Renal pelvis (tissue), 4 donors: ENCODE data around the gene ETV5. TPM values are rescaled to one million over a fixed set of nuclear protein-coding genes. Genes with fewer than 3 reads are reported as not detected.

Experiments
- DNase-seq: peaks from one replicate; pipeline ENCODE4 v3.0.0-alpha.2; 2013
- polyA plus RNA-seq, 3 donors: library from polyadenylated mRNA; unstranded; fragments of 120-200 nt; gene quantifications; one replicate each; pipeline ENCODE4 v1.2.1, GENCODE V29; 2013; ENCODE audit not compliant: insufficient read length in 3 of 3

The ETV5 gene
- polyA plus RNA-seq, 3 donors: 22.5 to 29.4 (median 26.4) TPM

DNA sequence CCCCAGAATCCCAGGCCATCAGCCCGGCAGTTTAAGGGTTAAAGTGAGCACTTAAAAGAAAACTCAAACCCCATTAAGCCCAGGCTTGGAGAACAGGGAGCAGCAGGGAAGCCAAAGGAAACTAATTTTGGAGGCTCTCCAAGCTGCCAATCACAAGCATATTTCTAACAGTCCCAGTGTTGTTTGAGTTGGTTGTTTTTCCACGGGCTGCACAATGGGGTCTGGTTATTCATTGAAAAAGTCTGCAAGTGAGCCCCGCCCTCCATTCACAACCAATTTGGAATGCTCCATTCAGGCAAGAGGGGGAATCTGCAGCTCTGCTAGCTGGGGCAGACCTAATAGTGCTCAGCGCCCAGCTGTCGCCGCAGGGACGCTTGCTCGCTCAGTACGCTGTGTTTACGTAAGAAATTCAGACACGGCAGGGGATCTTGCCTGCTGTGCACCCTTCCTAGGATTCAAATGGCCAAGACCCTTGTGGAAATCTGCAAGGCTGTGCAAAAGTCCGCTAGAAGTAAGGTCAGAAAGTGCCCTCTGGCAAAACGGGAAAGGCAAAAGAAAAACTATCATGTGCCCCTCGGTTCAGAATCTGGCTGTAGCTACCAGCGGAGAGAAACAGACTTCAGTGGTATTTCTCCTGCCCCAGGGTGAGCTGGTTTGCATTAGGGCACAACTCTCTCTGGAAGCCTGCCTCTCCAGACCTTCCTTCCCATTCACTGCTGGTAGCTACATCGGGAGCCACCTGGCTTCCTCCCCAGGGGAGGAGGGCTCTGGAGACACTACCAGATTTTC is 11.0 kb downstream of the ETV5 start:
- DNase-seq: peak; percentile 91

DNA sequence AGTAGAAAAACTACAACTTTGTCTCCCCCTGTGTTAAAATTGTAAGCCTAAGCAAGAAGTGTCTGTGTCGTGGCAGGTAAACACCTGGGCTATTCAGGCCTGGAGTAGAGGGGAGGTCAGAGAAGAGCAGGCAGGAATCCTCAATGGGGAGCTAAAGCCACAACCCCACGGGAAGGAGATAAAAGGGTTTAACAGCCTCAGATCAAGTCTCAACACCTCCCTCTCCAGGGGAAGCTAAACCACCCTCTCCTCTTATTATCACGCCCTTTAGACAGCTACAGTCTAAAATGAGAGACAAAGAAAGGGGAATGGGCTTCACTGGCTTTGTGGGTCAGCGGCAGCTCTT is 11.6 kb downstream of the ETV5 start:
- no peak for DNase-seq

DNA sequence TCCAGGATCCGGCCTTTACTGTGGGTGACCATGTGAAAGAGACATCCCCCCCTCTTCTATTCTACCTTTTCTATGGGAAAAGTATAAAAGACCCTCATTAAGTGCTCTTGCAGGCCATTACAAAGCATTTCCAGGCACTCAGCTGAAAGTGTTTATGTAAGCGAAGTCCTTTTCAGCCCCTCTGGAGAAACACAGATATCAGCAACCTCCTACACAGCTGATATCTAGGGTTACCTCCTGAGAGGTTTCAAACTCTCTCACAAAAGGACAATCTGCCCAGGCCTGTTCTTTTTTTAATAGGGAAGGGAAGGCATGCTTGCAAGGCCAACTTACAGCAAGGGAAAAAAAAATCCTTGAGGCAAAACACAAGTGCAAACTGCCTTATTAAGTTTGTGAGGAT is 12.6 kb downstream of the ETV5 start:
- DNase-seq: no peak

DNA sequence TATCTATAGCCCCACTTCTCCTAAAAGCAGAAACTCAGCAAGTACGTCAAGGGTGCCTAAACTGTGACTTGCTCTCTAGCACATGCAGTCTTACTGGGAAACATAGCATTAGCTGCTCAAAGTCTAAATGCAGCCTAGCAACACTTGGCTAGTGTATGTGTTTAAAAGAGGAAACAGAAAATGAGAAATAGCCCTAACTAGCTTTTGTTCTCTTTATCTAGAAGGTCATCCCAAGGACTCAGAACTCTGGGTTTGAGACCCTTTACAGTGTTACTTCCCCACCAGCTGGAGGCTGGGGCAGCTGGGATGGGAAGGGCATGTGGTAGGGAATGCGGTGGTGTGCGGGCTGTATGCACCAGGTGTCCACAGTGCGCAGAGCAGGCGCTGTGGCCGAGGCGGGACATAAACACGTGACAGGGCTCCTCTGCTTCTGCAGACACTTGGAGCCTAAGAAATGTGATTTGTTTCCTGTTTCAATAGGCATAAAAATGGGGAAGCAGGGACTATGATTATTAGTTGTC is 13.3 kb downstream of the ETV5 start:
- DNase-seq: no peak

- no peak for DNase-seq
Measured at GRCh38 chr3:186094696-186095425, 14.0 kb downstream of the ETV5 start.

GRCh38 chr3:186094271-186094670 is 14.6 kb downstream of the ETV5 start:
- DNase-seq: no peak

GRCh38 chr3:186093271-186093900 is 15.5 kb downstream of the ETV5 start:
- no peak for DNase-seq

DNA sequence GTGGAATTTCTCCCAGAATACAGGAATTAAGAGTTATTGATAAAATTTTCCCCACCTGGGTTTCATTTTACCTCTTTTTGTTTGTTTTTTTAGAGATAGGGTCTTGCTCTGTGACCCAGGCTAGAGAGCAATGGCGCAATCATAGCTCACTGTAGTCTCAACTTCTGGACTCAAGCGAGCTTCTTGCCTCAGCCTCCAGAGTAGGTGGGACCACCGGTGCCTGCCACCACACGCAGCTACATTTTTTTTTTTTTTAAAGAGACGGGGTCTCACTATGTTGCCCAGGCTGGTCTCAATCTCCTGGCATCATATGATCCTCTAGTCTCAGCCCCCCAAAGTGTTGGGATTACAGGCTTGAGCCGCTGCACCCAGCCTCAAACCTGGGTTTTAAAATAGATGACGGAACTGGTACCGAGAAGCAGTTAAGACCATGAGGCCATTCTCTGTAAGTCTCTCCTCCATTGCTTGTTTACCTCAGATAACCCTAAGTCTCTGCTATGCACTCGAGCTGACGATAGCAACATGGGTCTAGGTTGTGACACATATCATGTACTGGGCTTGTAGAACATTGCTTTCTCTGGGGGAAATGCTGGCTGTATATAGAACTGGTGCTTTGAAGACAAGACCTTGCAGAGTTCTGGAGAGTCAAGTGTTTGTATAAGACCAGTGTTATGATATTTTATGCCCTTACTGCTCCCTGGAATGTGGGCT is 16.4 kb downstream of the ETV5 start:
- no peak for DNase-seq

DNA sequence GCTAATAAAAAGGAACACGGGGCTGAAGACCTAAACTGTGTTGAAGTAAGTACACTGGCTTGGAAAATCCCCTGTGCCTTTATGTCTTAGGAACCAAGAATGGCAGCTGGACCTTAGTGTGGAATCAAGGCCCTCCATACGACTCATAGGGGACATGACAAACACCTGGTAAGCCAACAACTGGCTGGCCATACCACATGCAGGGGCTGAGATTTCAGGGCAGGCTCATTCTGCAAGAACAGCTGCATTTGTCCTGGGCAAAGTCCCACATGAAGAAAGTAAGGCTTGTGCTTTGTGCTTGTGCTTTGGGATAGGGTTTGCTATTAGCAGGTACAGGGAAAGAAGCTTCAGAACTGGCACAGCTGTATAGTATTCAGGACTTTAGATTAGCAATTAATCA is 18.0 kb downstream of the ETV5 start:
- DNase-seq: no peak

DNA sequence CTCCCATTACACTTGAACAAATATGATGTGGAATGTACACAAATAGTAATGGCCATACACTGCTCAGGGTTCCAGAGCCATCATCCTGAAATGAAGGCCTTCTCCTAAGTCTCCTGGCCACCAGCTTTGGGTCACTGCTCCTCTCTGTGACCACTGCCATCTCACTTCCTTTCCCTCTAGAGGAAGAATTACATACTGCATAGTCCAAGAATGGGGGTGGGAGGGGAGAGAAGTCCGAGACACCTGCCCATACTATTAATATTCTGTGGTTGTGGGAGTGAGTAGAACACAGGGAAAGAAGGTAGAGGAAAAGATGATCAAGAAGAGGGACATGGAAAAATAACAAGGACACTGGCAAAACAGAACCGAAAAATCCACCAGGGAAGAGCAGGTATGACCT is 20.6 kb downstream of the ETV5 start:
- no peak for DNase-seq

- no peak for DNase-seq
Measured at GRCh38 chr3:186084264-186084663, 24.6 kb downstream of the ETV5 start.

DNA sequence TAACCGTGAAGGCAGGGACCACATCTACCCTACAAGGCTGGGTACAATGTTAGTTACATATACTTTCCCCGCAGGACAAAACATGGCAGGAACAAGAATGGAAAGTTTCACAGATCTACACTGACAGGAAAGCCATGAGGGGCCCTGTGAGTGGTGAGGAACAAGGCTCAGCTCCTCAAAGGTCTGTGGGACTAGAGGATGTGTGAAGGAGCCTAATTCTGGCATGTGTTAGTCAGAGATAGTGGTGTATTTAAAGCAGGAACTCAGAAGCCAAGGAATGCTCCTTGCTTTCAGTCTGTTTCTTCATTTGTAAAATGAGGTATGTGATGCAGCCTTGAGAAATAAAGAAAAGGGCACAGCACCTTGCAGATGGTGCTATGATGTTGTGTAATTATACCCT is 25.1 kb downstream of the ETV5 start:
- no peak for DNase-seq

DNA sequence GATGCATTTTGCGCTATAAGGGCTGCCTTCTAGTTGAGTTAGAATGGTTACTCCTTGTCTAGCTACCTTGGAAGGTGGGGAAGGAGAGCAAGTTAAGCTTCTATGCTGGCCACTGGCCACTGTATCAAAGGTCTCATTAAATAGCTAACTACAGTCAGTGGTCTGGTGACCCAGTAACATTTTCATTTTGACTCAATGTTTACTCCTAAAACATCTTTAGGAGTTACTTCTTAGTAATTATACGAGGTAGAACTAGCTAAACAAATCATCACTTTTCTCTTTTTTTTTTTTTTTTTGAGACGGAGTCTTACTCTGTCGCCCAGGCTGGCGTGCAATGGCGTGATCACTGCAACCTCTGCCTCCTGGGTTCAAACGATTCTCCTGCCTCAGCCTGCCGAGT is 26.7 kb downstream of the ETV5 start:
- no peak for DNase-seq

- no peak for DNase-seq
Measured at GRCh38 chr3:186081678-186082077, 27.2 kb downstream of the ETV5 start.

GRCh38 chr3:186080849-186081438 is 27.9 kb downstream of the ETV5 start:
- no peak for DNase-seq

DNA sequence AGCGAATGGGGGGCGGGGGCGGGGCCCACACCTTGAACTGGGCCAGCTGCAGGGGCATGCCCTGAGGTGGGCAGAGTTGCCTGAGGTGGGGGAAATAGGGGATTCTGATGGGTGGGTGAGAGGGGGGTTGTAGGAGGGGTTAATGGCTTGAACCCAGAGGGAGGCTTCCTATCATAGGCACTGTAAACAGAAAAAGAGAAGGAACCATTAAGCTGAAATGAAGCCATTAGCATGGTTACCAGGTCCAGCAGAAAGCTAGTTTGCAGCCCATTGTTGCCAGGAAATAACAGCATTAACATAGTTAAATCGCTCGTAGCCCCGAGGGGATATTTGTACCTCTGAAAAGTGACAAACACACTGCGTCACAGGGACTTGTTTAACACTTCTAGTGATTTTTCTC is 29.0 kb downstream of the ETV5 start:
- DNase-seq: no peak

- DNase-seq: no peak
Measured at GRCh38 chr3:186077466-186077865, 31.4 kb downstream of the ETV5 start.

DNA sequence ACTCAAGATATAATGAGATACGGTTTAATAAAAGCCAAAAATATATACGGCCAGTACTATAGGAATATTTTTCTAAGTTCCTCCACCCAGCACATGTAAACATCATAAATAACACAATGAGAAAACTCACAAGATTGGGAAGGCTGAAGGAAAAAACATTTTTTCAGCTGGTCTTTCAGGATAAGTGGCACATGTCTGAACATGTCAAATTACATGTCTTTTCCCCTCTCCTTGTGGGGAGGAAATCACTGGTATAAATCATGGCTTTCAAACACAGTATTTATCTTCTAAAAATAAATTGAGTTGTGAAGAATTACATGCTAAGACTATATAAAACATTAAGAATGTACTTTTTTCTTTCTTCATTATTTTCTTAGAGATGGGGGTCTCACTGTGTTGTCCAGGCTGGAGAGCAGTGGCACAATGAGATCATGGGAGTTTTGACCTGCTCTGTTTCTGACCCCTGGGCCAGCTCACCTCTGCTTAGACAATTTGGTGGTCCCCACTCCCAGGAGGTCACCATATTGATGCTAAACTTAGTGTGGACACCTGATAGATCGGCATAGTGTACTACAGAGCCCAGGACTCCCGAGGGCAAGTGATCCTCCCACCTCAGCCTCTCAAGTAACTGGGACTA is 32.8 kb downstream of the ETV5 start:
- DNase-seq: no peak

DNA sequence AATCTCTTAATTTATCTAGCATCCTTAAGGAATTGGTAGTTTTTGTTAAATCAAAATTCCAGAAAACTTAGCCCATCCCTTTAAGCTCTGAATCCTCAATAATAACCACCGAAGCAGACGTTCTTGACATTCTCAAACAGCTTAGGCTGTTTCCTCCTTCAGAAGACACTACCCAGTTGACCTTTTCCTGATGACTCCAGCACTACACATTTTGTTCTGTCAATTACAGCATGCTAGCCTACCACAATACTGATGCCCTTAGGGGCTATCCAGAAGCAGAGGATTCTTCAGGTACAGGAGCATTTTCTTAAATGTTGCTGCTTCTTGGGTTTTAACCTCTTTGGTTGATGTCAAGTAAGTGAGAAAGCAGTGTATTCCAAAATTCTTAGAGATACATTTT is 33.4 kb downstream of the ETV5 start:
- no peak for DNase-seq

GRCh38 chr3:186073641-186074040 is 35.2 kb downstream of the ETV5 start:
- no peak for DNase-seq

- DNase-seq: no peak
Measured at GRCh38 chr3:186070996-186071395, 37.9 kb downstream of the ETV5 start.
